ENCODE results near the gene RPS17.
"Not testable (repeated sequence)": the region's sequence is repeated elsewhere in the genome, so short reads cannot be mapped to it uniquely, and the experiment has no call there.

- not testable (repeated sequence) for TF ChIP-seq CTCF, POLR2A (IDR thresholded peaks at IDR 0.05)
Measured at GRCh38 chr15:82534457-82534861, 5.8 kb downstream of the RPS17 start.
